Neural crest cell (in vitro differentiated cells): ENCODE results near the gene LENG1. TPM values are rescaled to one million over a fixed set of nuclear protein-coding genes. Genes with fewer than 3 reads are reported as not detected.

ENCODE experiments used
- DNase-seq: peaks from one replicate; pipeline ENCODE4 v3.0.0; 2021; ENCODE audit warnings: low read depth, mixed read lengths, low spot score
- H3K27ac Mint-ChIP-seq: one replicate; pipeline ENCODE4 v1.8.0; 2021; ENCODE audit warnings: mild to moderate bottlenecking, mixed read lengths; ENCODE audit not compliant: unreplicated experiment
- H3K27me3 Mint-ChIP-seq: 2 replicates; pipeline ENCODE4 v1.8.0; 2021; ENCODE audit warnings: low read depth, mild to moderate bottlenecking, mixed read lengths
- H3K36me3 Mint-ChIP-seq: 2 replicates; pipeline ENCODE4 v1.8.0; 2021; ENCODE audit warnings: low read depth, mild to moderate bottlenecking, mixed read lengths
- H3K4me1 Mint-ChIP-seq: 2 replicates; pipeline ENCODE4 v1.8.0; 2021; ENCODE audit warnings: mixed read lengths
- H3K4me3 Mint-ChIP-seq: one replicate; pipeline ENCODE4 v1.8.0; 2021; ENCODE audit warnings: mild to moderate bottlenecking, mixed read lengths
- H3K9me3 Mint-ChIP-seq: 2 replicates; pipeline ENCODE4 v1.8.0; 2021; ENCODE audit warnings: mixed read lengths
- total RNA-seq: library from RNA; stranded (reverse); gene quantifications from 2 replicates; pipeline ENCODE4 v1.2.1, GENCODE V29; 2021
- TF ChIP-seq, protein P1 (sequence below): fragments of 200-600 bp; sonication (generic); conservative IDR thresholded peaks from 2 replicates; pipeline ENCODE4 v1.5.0; 2021; ENCODE audit warnings: antibody characterized with exemption, mild to moderate bottlenecking

Gene LENG1
- total RNA-seq, 1 donor from 2014 or later = 5.9 TPM

DNA sequence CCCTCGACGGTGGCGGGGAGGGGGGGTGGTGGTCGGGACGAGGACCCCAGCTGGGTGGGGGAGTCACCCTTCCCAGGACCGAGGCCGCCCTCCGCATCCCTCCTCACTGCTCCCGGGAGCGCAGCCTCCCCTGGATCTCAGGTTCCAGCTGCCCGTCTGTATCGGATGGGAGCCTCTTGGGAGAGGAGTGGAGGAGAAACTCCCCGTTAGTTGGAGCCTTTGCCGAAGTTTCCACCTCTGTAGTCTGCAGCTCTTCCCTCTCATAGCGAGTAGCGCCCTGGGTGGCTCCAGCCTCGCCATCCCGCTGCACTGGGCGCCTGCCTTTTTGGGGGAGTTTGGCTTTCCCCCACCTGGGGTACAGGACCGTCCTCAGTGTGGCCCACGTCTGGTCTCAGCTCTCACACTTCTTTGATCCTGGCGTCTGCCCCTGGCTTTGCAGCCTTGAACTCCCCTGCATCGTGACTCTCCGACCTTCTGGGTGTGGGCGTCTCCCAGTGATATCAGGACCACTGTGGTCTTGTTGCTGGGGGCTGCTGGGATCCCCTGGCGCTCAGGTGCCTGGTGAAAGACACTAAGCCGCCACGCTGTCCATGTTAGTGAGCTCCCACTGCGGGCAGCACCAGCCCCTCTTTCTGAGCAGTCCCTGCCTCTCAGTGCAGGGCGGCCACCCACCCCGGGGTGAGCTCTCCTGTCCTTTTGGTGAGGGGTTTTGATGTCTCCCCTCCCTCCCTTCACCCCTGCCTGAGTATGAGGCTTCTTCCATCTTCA lies 20.8 kb downstream of the LENG1 start:
- Mint-ChIP-seq H3K4me1 (peaks cover 42% of the 10 kb centered on the region), H3K27ac (peak overlapping the region; percentile 95), H3K9me3 (no peaks in the 10 kb centered on the region), H3K27me3 (peaks cover 14% of the 10 kb centered on the region), H3K4me3 (peak overlapping the region; percentile 95), H3K36me3 (no peaks in the 10 kb centered on the region)
- no peak for DNase-seq
- TF ChIP-seq, protein P1, sequence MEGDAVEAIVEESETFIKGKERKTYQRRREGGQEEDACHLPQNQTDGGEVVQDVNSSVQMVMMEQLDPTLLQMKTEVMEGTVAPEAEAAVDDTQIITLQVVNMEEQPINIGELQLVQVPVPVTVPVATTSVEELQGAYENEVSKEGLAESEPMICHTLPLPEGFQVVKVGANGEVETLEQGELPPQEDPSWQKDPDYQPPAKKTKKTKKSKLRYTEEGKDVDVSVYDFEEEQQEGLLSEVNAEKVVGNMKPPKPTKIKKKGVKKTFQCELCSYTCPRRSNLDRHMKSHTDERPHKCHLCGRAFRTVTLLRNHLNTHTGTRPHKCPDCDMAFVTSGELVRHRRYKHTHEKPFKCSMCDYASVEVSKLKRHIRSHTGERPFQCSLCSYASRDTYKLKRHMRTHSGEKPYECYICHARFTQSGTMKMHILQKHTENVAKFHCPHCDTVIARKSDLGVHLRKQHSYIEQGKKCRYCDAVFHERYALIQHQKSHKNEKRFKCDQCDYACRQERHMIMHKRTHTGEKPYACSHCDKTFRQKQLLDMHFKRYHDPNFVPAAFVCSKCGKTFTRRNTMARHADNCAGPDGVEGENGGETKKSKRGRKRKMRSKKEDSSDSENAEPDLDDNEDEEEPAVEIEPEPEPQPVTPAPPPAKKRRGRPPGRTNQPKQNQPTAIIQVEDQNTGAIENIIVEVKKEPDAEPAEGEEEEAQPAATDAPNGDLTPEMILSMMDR = no peak

- Mint-ChIP-seq H3K27me3 (peaks cover 14% of the 10 kb centered on the region), H3K36me3 (no peaks in the 10 kb centered on the region), H3K9me3 (no peaks in the 10 kb centered on the region), H3K27ac (peak within 1 kb of the TSS; percentile 95), H3K4me1 (peaks cover 42% of the 10 kb centered on the region), H3K4me3 (peak within 1 kb of the TSS; percentile 95)
- DNase-seq = no peak
- TF ChIP-seq, protein P1 = peak; percentile 44
Observed at GRCh38 chr19:54137699-54138488, 21.6 kb downstream of the LENG1 start, which contains the start of gene CNOT3. Gene CNOT3 (plus strand): TSS chr19:54137762. CDS start chr19:54142979, 5,217 bp downstream.

DNA sequence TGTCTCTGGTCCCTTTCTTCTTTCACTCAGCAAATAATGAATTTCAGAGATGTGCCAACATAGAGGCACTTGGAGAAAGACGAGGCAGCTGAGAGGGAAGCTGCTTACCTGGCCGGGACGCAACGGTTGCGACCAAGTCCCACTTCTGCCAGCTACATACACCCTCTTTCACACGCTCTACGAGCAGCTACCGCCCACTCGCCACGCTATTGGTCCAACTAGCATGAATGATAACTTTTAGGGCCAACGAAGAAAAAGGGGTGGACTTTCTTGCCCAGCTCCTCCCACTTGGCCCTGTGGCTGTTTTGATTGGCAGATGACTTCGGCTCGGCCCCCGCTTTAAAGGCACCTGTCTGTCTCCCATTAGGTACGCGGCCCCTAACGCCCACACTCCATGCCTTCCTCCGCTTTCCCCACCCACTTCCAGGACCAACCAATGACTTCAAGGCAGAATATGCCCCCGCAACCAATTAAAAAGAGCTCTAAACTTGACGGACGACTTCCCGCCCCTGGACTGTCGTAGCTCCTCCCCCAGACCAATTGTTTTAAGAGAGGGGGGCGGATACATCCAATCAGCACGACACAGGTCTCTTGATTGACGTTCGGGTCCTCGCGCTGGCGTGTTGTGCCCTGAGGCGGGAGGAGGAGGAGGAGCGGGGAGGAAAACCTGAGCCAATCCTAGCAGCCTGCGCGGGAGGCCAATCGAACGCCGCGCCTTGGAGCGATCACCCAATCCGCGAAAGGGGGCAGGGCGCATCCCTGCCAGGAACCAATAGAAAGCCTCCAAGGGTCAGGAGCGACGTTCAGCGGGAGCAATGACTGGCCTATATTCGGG lies 22.4 kb downstream of the LENG1 start:
- Mint-ChIP-seq H3K27me3 (peaks cover 14% of the 10 kb centered on the region), H3K36me3 (no peaks in the 10 kb centered on the region), H3K4me1 (peaks cover 42% of the 10 kb centered on the region), H3K9me3 (no peaks in the 10 kb centered on the region), H3K27ac (peak overlapping the region; percentile 95), H3K4me3 (peak overlapping the region; percentile 90)
- TF ChIP-seq, protein P1 = no peak
- peak; percentile 97 for DNase-seq

- no peaks in the 10 kb centered on the region for H3K36me3 Mint-ChIP-seq
Observed at GRCh38 chr19:54136086-54136863, 23.2 kb downstream of the LENG1 start.

More at GRCh38 chr19:54136086-54136863, 23.2 kb downstream of the LENG1 start:
- Mint-ChIP-seq H3K9me3 (no peaks in the 10 kb centered on the region), H3K4me3 (peak overlapping the region; percentile 90), H3K27ac (peak overlapping the region; percentile 61), H3K27me3 (peaks cover 14% of the 10 kb centered on the region), H3K4me1 (peaks cover 38% of the 10 kb centered on the region)
- DNase-seq = no peak
- TF ChIP-seq, protein P1 = no peak
